ENCODE results near the gene MICOS13. TPM values are rescaled to one million over a fixed set of nuclear protein-coding genes. Genes with fewer than 3 reads are reported as not detected.
A peak's percentile ranks its signal among the peaks of the same experiment; 100 is the strongest.

Gene MICOS13
- total and polyA plus RNA-seq, 10 of the 15 experiments (the other 5 are each of a cell fraction or from before 2014, with no cell fraction given) = 9.4 to 211 (median 51.3) TPM

- TF ChIP-seq BCL3 (IDR thresholded peaks at IDR 0.05; ENCODE audit: borderline replicate concordance, insufficient read depth, low read depth, low read length, poor library complexity, severe bottlenecking) (no peak), EP300 (IDR thresholded peaks at IDR 0.05; ENCODE audit: borderline replicate concordance in 1 of 2, control insufficient read depth in 1 of 2, low read depth in 2 of 2, low read length in 2 of 2) (no peak), POLR2AphosphoS2 (IDR thresholded peaks at IDR 0.05; ENCODE audit: low read depth, low read length) (peak; percentile 7; the same call in 1 of the 2 replicates), DPF2 (IDR thresholded peaks at IDR 0.05) (no peak), EZH2 (IDR thresholded peaks at IDR 0.05; ENCODE audit: borderline replicate concordance, control insufficient read depth, low read depth, low read length) (no peak)
These were observed 26.7 kb upstream of the MICOS13 start (continued) for GRCh38 chr19:5706876-5707573.

- Histone ChIP-seq H3K9me3 (replicated peaks; ENCODE audit: control insufficient read depth, insufficient read depth, low read length) (no peaks in the 10 kb centered on the region; the same call in 2 of the 3 replicates), H3K9ac (ENCODE audit: control insufficient read depth, insufficient read depth, low read length) (no peak overlapping the region), H3K4me1 (ENCODE audit: control insufficient read depth, insufficient read depth, low read length) (no peaks in the 10 kb centered on the region), H3K36me3 (ENCODE audit: control insufficient read depth in 2 of 2, insufficient read depth in 2 of 2, low read length in 1 of 2) (peaks cover 27 to 39% of the 10 kb centered on the region in 2 experiments), H3K27me3 (replicated peaks in 1 of 2; ENCODE audit: control insufficient read depth in 2 of 2, insufficient read depth in 2 of 2, low read length in 1 of 2) (no peaks in the 10 kb centered on the region), H3K4me2 (ENCODE audit: control insufficient read depth, insufficient read depth) (no peak overlapping the region), H2AFZ (ENCODE audit: control insufficient read depth, low read depth, low read length) (no peak overlapping the region), H3K4me3 (no peak overlapping the region), H3K27ac (ENCODE audit: control insufficient read depth, insufficient read depth) (no peak overlapping the region), H4K20me1 (ENCODE audit: control insufficient read depth, insufficient read depth) (no peaks in the 10 kb centered on the region), H3K79me2 (ENCODE audit: control insufficient read depth, insufficient read depth, low read length) (no peaks in the 10 kb centered on the region)
- ChIA-PET POLR2A (interaction anchor here (0.6 kb wide), 1 partner anchor 81 kb away, joined by 8 read pairs; no protein-coding TSS in a partner anchor), CTCF (interaction anchor here (1.2 kb wide), 2 partner anchors 16 to 18 kb away, joined by 3 read pairs; no protein-coding TSS in a partner anchor), SMC1A (ENCODE audit: uncharacterized antibody, unreplicated experiment) (no interaction called here), RAD21 (ENCODE audit: unreplicated experiment) (no interaction called here)
- in situ Hi-C loops (cut with MboI) = no loop called here
- TF ChIP-seq JUNB (IDR thresholded peaks at IDR 0.05) (no peak), POLR2AphosphoS5 (IDR thresholded peaks at IDR 0.05; ENCODE audit: low read length) (0 out of 2 replicates have a peak, but pooled peaks have one; percentile 31), POLR2A (IDR thresholded peaks at IDR 0.05; ENCODE audit: low read depth, low read length) (peak; percentile 55)
- BruUV-seq (replicated peaks) = no TSS peak
- intact Hi-C loops (cut with micrococcal nuclease; ENCODE audit: unreplicated experiment) = no loop called here
- no peak for DNase-seq (ENCODE audit: low read depth, low spot score)
- 92% methylated on average over 16 of the region's 16 CpGs for WGBS (ENCODE audit: insufficient coverage, insufficient replicate concordance, low lambda C conversion rate, missing lambda C conversion rate)
- no peak for ATAC-seq
- FAIRE-seq = no peak
These were observed 25.2 kb upstream of the MICOS13 start for GRCh38 chr19:5705552-5705951.

All from GM12878 (cell line).